IMR-90 (cell line): ENCODE measurements around the gene DDX54. TPM values are rescaled to one million over a fixed set of nuclear protein-coding genes. Genes with fewer than 3 reads are reported as not detected.

Experiments used
- ATAC-seq: fragments of 200-7000 bp; cut with Tn5 transposase; 2 replicates; pipeline ENCODE4 v1.9.1; 2020; ENCODE audit warnings: low read depth, mild to moderate bottlenecking, moderate library complexity
- BruUV-seq: library from RNA; stranded (reverse); fragments of 400-500 nt; replicated peaks from 2 replicates; lab custom pipeline; 2021; lab: Mats Ljungman, UMichigan
- CTCF ChIA-PET: fragments of 300-600 bp; formaldehyde crosslinking; extraction: SDS; loops from one replicate; lab custom pipeline; 2021; ENCODE audit warnings: antibody characterized with exemption; lab: Yijun Ruan, JAX
- POLR2A ChIA-PET: fragments of 300-600 bp; sonication (Branson Sonifier 250); formaldehyde crosslinking; loops from one replicate; lab custom pipeline; 2022; ENCODE audit warnings: antibody characterized with exemption; ENCODE audit not compliant: unreplicated experiment; lab: Charles Lee
- DNase-seq: peaks from one replicate; pipeline ENCODE4 v3.0.0; 2013
- H2AFZ ChIP-seq: replicated peaks from 2 replicates; pipeline ENCODE3; 2013; ENCODE audit warnings: low read length, mild to moderate bottlenecking; ENCODE audit not compliant: poor library complexity
- H2AK5ac ChIP-seq: 2 replicates; pipeline ENCODE4 v1.6.1; 2013; ENCODE audit warnings: low read depth, low read length, inconsistent platforms
- H2AK9ac ChIP-seq: replicated peaks from 2 replicates; pipeline ENCODE3; 2013; ENCODE audit warnings: mild to moderate bottlenecking, low read depth, low read length, moderate library complexity; ENCODE audit not compliant: poor library complexity
- H2BK120ac ChIP-seq: 2 replicates; pipeline ENCODE4 v1.6.1; 2013; ENCODE audit warnings: low read depth, low read length, inconsistent platforms
- H2BK15ac ChIP-seq: 3 replicates; pipeline ENCODE4 v1.6.1; 2013; ENCODE audit warnings: low read depth, low read length, inconsistent platforms
- H2BK20ac ChIP-seq: 2 replicates; pipeline ENCODE4 v1.6.1; 2013; ENCODE audit warnings: low read depth, mild to moderate bottlenecking, inconsistent platforms, low read length, moderate library complexity
- H2BK5ac ChIP-seq: 2 replicates; pipeline ENCODE4 v1.6.1; 2013; ENCODE audit warnings: mild to moderate bottlenecking, low read depth, low read length, inconsistent platforms; ENCODE audit not compliant: poor library complexity, severe bottlenecking
- H3K14ac ChIP-seq: replicated peaks from 2 replicates; pipeline ENCODE4 v1.6.1; 2013; ENCODE audit warnings: low read depth, low read length, inconsistent platforms
- H3K18ac ChIP-seq: 2 replicates; pipeline ENCODE4 v1.6.1; 2013; ENCODE audit warnings: low read depth, low read length, control low read depth
- H3K23ac ChIP-seq: 2 replicates; pipeline ENCODE4 v1.6.1; 2013; ENCODE audit warnings: low read depth, low read length, inconsistent platforms
- H3K27ac ChIP-seq: 2 replicates; pipeline ENCODE4 v1.5.1; 2013; ENCODE audit warnings: mild to moderate bottlenecking, control low read depth, low read length; ENCODE audit not compliant: insufficient read depth
- H3K27me3 ChIP-seq: 2 replicates; pipeline ENCODE4 v1.6.1; 2013; ENCODE audit warnings: low read length; ENCODE audit not compliant: control insufficient read depth, insufficient read depth
- H3K36me3 ChIP-seq: 2 replicates; pipeline ENCODE4 v1.6.1; 2013; ENCODE audit warnings: low read length, mixed read lengths; ENCODE audit not compliant: control insufficient read depth, insufficient read depth
- H3K4ac ChIP-seq: 2 replicates; pipeline ENCODE4 v1.6.1; 2013; ENCODE audit warnings: low read depth, low read length, inconsistent platforms
- H3K4me1 ChIP-seq: 2 replicates; pipeline ENCODE4 v1.6.1; 2013; ENCODE audit warnings: low read length, mixed read lengths; ENCODE audit not compliant: control insufficient read depth, insufficient read depth
- H3K4me2 ChIP-seq: 2 replicates; pipeline ENCODE4 v1.6.1; 2013; ENCODE audit warnings: low read depth, mild to moderate bottlenecking, control low read depth, low read length, moderate library complexity
- H3K4me3 ChIP-seq: 2 replicates; pipeline ENCODE4 v1.5.1; 2013; ENCODE audit warnings: low read depth, mild to moderate bottlenecking, control low read depth, low read length, moderate library complexity; ENCODE audit not compliant: insufficient read depth
- H3K56ac ChIP-seq: 2 replicates; pipeline ENCODE4 v1.6.1; 2013; ENCODE audit warnings: low read length, inconsistent platforms; ENCODE audit not compliant: insufficient read depth; ENCODE audit errors: extremely low read depth
- H3K79me1 ChIP-seq, 2 experiments: 2 replicates each; pipeline ENCODE4 v1.6.1; 2013; ENCODE audit warnings: low read length in 2 of 2, inconsistent platforms in 1 of 2, low read depth in 1 of 2
- H3K9ac ChIP-seq: 2 replicates; pipeline ENCODE4 v1.6.1; 2013; ENCODE audit warnings: low read depth, low read length, control low read depth
- H3K9me1 ChIP-seq: 2 replicates; pipeline ENCODE4 v1.6.1; 2013; ENCODE audit warnings: low read length, inconsistent platforms; ENCODE audit not compliant: insufficient read depth
- H3K9me3 ChIP-seq: 2 replicates; pipeline ENCODE4 v1.6.1; 2013; ENCODE audit warnings: low read length; ENCODE audit not compliant: control insufficient read depth, insufficient read depth
- H4K20me1 ChIP-seq: 2 replicates; pipeline ENCODE4 v1.6.1; 2013; ENCODE audit warnings: low read length, inconsistent platforms; ENCODE audit not compliant: insufficient read depth
- H4K5ac ChIP-seq: 2 replicates; pipeline ENCODE4 v1.6.1; 2013; ENCODE audit warnings: mild to moderate bottlenecking, low read depth, low read length, control low read depth
- H4K8ac ChIP-seq, 2 experiments: 2 replicates each; pipeline ENCODE4 v1.6.1; 2013; ENCODE audit warnings: low read depth in 2 of 2, low read length in 2 of 2, control low read depth in 1 of 2, inconsistent platforms in 1 of 2
- H4K91ac ChIP-seq: 2 replicates; pipeline ENCODE4 v1.6.1; 2013; ENCODE audit warnings: low read depth, low read length, inconsistent platforms; ENCODE audit not compliant: insufficient read depth
- CEBPB ChIP-seq: IDR thresholded peaks from 2 replicates; pipeline ENCODE4 v1.6.1; 2012; ENCODE audit warnings: low read depth, low read length, improper control_type of control experiment
- RCOR1 ChIP-seq: IDR thresholded peaks from 2 replicates; pipeline ENCODE4 v1.6.1; 2012; ENCODE audit warnings: mild to moderate bottlenecking, low read length, improper control_type of control experiment; ENCODE audit not compliant: insufficient replicate concordance
- WGBS, 2 experiments: methylation state at CpG; one replicate each; pipeline versions ENCODE4 v1.1.5 to v1.1.7; 2013; ENCODE audit warnings: missing lambda C conversion rate in 2 of 2; ENCODE audit not compliant: insufficient read length in 1 of 2; ENCODE audit errors: extremely low coverage in 2 of 2; 5-methylcytosine and 5-hydroxymethylcytosine counted together
- dilution Hi-C: fragments of 300-500 bp; cut with HindIII; formaldehyde crosslinking; loops from one replicate; pipeline ENCODE4 v1.14.3; 2018; ENCODE audit warnings: low sequenced_read_pairs; ENCODE audit not compliant: unreplicated experiment
- in situ Hi-C: fragments of 300-500 bp; cut with MboI; formaldehyde crosslinking; loops from 3 replicates; pipeline ENCODE4 v1.14.3; 2019; ENCODE audit warnings: low sequenced_read_pairs, inconsistent platforms, mixed read lengths
- intact Hi-C: fragments of 100-400 bp; cut with micrococcal nuclease; formaldehyde crosslinking; loops from 2 replicates; pipeline ENCODE4 v1.10.0; 2022
- polyA plus RNA-seq, 3 experiments: library from polyadenylated mRNA; depleted of rRNA; stranded (reverse); fragments of >200 nt; gene quantifications; 2 replicates each; pipeline ENCODE4 v1.2.3, GENCODE V29; 2012; ENCODE audit warnings: low replicate concordance in 1 of 3
- total RNA-seq: library from RNA; depleted of rRNA; stranded (reverse); fragments of >200 nt; gene quantifications from 2 replicates; pipeline ENCODE4 v1.2.3, GENCODE V29; 2012
- TF ChIP-seq, protein P1 (sequence below): fragments of 150-350 bp; IDR thresholded peaks from 2 replicates; pipeline ENCODE4 v1.6.1; 2016; ENCODE audit warnings: low read depth, mild to moderate bottlenecking, low read length, moderate library complexity, borderline replicate concordance

Gene DDX54
- total and polyA plus RNA-seq, 2 of the 4 experiments (the other 2 are of a cell fraction), result 23.8 to 47.5 TPM

DNA sequence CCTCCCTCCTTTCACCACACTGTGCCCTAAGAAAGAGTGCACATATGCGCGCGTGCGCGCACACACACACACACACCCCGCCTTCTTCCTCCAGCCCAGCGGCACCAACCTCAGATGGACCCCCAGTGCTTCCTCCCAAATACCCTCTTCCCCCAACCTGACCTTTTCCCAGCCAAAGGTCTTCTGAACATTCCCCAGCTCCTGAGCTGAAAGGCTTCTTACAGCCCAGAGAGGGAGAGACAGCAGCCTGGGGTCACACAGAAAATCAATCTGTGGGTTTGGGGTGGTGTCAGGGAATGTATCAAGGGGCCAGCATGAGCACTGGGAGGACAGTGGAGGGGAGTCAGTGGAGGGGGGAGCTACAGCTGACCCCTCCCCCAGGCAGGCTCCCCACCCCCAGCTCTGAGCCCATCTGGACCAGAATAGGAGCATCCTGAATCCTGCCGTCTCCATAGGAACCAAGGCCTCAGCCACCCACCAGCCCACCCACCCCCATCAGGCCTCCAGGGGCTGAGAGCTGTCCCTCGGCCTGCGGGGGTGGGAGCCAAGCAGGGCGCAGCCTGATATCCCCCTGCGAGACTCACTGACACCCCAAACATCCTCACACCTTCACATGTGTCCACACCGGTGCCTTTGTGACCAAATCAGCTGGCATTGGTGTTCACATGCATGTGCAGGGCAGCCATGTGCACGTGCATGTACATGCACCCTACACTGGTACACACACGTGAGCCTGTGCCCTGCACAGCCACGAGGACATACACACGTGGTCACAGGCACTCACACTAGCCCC lies 55.4 kb downstream of the DDX54 start:
- Histone ChIP-seq H4K5ac (no peak overlapping the region), H3K9ac (no peak overlapping the region), H3K14ac (no peak overlapping the region), H3K4ac (no peak overlapping the region), H3K4me2 (no peak overlapping the region), H3K23ac (no peak overlapping the region), H3K18ac (no peak overlapping the region), H2AFZ (no peak overlapping the region), H3K4me3 (no peak overlapping the region), H2BK120ac (no peak overlapping the region), H4K91ac (no peak overlapping the region), H3K9me3 (no peaks in the 10 kb centered on the region), H4K20me1 (no peaks in the 10 kb centered on the region), H4K8ac (no peak overlapping the region), H2BK15ac (no peak overlapping the region), H2BK5ac (no peak overlapping the region), H3K36me3 (no peaks in the 10 kb centered on the region), H2BK20ac (no peak overlapping the region), H3K9me1 (no peaks in the 10 kb centered on the region), H3K79me1 (no peaks in the 10 kb centered on the region), H3K4me1 (no peaks in the 10 kb centered on the region), H2AK5ac (no peak overlapping the region), H2AK9ac (no peak overlapping the region), H3K27ac (no peak overlapping the region), H3K27me3 (peaks cover 3% of the 10 kb centered on the region), H3K56ac (no peak overlapping the region)
- ATAC-seq (no peak), DNase-seq (no peak)
- intact Hi-C loops (no loop called here), in situ Hi-C loops (no loop called here), dilution Hi-C loops (no loop called here)
- WGBS, 2 experiments, result 77% methylated on average over 7 of the region's 17 CpGs; no CpG with 5 or more reads in 1 of the 2 experiments
- ChIA-PET POLR2A (no interaction called here), CTCF (no interaction called here)
- no TSS peak for BruUV-seq
- TF ChIP-seq RCOR1, result no peak
- TF ChIP-seq CEBPB, result no peak
- TF ChIP-seq, protein P1, sequence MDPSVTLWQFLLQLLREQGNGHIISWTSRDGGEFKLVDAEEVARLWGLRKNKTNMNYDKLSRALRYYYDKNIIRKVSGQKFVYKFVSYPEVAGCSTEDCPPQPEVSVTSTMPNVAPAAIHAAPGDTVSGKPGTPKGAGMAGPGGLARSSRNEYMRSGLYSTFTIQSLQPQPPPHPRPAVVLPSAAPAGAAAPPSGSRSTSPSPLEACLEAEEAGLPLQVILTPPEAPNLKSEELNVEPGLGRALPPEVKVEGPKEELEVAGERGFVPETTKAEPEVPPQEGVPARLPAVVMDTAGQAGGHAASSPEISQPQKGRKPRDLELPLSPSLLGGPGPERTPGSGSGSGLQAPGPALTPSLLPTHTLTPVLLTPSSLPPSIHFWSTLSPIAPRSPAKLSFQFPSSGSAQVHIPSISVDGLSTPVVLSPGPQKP, result no peak
